Skin epidermis (tissue), 12 donors: Measurements from ENCODE around the gene TKFC.
A peak's percentile ranks its signal among the peaks of the same experiment; 100 is the strongest.

Source experiments
- H3K27ac ChIP-seq, 21 experiments: fragments of 200-600 bp; sonication (generic) in 11 of 21; one replicate each; pipeline ENCODE4 v1.5.0; 2020; ENCODE audit warnings: mild to moderate bottlenecking in 3 of 21, inconsistent platforms in 2 of 21, moderate library complexity in 2 of 21
- H3K4me3 ChIP-seq, 7 experiments: fragments of 200-600 bp; sonication (generic) in 2 of 7; one replicate each; pipeline ENCODE4 v1.5.0; 2020; ENCODE audit warnings: inconsistent platforms in 2 of 7, mild to moderate bottlenecking in 2 of 7, moderate library complexity in 1 of 7

The TKFC gene, protein sequence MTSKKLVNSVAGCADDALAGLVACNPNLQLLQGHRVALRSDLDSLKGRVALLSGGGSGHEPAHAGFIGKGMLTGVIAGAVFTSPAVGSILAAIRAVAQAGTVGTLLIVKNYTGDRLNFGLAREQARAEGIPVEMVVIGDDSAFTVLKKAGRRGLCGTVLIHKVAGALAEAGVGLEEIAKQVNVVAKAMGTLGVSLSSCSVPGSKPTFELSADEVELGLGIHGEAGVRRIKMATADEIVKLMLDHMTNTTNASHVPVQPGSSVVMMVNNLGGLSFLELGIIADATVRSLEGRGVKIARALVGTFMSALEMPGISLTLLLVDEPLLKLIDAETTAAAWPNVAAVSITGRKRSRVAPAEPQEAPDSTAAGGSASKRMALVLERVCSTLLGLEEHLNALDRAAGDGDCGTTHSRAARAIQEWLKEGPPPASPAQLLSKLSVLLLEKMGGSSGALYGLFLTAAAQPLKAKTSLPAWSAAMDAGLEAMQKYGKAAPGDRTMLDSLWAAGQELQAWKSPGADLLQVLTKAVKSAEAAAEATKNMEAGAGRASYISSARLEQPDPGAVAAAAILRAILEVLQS

DNA sequence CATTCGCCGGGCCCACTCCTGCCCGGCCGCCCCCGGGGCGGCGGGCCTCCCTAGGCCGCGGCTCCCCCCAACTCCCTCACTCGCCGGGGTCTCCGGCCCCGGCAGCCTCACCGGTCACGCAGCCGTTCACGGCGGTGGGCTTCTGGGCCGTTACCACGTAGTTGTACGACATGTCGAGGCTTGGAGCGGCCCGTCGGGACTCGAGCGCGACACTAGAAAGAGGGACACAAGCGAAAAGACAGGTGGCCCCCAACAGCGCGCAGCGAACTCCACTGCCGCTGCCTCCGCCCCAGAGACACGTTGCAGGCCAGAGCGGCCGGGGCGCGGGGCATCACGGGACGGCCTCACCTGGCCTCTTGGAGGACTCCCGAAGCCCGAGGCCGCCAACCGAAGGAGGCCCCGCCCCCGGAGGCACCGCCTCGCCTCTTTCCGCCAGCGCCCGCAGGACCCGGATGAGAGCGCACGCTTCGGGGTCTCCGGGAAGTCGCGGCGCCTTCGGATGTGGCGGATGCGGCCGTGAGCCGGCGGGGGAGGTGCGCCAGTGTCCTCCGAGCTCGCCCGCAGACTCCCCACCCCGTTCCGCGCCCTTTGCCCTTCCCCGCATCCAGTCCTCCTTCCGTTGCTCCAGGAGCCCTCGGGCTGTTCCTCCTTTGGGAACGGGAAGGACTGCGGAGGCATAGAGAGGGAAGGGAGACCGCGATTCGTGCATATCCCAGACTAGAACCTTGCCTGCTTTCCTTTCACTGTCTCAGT lies at the start of gene TKFC, which contains the start of gene DDB1:
Gene TKFC (plus strand): TSS at position 432 of the 753 bp plus-strand sequence. CDS start 1,501 bp downstream, outside the sequence.
Gene DDB1 (minus strand): TSS at position 309 of the 753 bp plus-strand sequence. CDS start 137 bp downstream, at position 172.
- H3K27ac ChIP-seq, result peak within 1 kb of the TSS; percentile 79 to 99 (median 95)

GRCh38 chr11:61283613-61284012 lies 49.4 kb upstream of the TKFC start:
- Histone ChIP-seq H3K27ac (no peak overlapping the region), H3K4me3 (no peak overlapping the region)

More for the DNA sequence above, at the start of gene TKFC, which contains the start of gene DDB1:
- H3K4me3 ChIP-seq, result peak within 1 kb of the TSS; percentile 69 to 96 (median 89)

DNA sequence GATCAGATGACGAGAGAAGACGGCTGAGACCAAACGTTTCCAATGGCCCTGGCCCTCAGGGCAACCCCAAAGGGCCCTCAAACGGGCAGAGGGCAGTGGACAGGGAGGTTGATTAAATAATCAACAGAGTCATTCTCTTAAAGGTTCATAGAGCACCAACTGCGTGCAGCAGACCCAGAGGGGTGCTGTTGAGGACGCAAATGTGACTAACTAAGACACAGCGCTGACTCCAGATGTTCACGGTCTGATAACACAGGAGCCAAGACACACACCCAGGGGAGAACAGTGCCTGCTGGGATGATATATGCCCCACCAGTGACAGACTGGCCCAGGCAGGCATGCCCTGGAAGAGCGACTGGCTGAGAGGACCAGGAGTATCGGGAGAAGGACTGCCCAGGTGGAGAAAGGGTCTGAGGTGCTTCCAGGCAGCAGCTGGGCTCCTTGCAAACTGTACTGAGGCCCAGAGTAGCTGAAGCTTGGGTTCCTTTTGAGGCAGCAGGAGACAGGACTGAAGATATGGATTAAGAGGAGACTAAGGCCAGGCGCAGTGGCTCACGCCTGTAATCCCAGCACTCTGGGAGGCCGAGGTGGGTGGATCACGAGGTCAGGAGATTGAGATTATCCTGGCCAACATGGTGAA lies 45.6 kb upstream of the TKFC start:
- no peak overlapping the region for H3K4me3 ChIP-seq
- no peak overlapping the region for H3K27ac ChIP-seq

- Histone ChIP-seq H3K27ac (no peak overlapping the region), H3K4me3 (no peak overlapping the region)
These were observed 41.9 kb upstream of the TKFC start for GRCh38 chr11:61290905-61291690.

GRCh38 chr11:61292356-61292755 lies 40.7 kb upstream of the TKFC start:
- no peak overlapping the region for H3K27ac ChIP-seq
- H3K4me3 ChIP-seq, result no peak overlapping the region

DNA sequence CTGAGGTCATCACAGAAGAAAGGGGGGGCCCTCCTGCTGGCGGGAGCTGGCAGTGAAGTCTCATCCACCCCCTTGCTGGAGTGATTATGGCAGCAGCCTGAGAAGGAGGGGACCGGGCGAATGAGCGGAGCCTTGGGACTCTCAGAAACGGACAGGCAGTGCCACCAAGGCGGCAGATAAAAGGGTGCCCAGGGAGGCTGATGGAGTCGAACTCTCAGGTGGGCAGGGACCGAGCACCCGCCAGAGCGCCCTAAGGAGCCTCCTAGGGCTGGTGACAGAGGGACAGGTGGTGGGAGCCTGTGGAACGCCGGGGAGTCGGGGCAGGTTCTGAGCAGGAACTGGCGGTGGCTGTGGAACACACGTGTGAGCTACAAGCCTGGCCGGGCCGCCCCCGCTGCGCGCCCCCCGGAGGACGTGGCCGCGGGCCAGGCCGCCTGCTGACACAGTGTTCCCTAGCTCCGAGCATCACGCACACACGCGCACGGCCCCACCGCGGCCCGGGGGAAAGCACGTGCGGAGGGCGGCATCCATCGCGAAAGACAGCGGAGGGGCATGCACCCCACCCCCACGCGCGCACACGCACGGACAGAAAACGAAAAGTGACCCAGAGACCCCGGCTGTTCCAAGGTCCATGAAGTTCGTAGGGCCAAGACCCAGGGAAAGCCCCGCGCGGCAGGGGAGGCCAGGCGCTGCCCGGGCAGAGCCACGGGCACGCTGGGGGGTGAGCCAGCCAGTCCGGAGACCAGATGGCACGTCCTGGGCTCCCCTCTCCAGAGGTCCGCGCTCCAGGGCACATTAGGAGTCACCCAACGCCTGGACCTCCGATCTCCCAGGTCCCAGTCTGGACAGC lies 38.9 kb upstream of the TKFC start:
- peak overlapping the region; percentile 35 to 56 (median 50) for H3K4me3 ChIP-seq
- peak overlapping the region in 16 of 21 experiments; percentile 1 to 85 (median 69) for H3K27ac ChIP-seq

- Histone ChIP-seq H3K4me3 (peak within 1 kb of the TSS; percentile 35 to 56 (median 50)), H3K27ac (peak within 1 kb of the TSS in 18 of 21 experiments; percentile 1 to 85 (median 64))
These were observed 38.1 kb upstream of the TKFC start, which contains the start of gene VWCE for GRCh38 chr11:61294717-61295595. Gene VWCE, minus strand, starts transcription at chr11:61295316. Its CDS starts 279 bp downstream, at chr11:61295037.

DNA sequence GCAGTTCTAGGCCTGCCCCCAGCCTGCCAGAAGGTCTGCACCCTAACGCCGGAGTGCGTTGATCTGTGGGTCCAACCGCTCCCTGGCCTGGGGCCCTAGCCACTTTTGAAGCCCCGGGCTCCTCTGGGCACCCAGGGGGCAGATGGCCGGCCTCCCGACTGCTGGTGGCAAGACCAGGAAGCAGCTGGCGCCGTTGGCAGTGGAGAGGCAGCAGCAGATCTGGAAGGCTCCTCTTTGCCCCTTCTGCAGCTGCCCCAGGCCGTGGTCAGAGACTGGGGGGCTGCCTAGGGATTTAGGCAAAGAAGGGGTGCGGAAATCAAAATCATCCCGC lies 37.5 kb upstream of the TKFC start:
- peak overlapping the region in 10 of 21 experiments; percentile 1 to 85 (median 74) for H3K27ac ChIP-seq
- peak overlapping the region in 6 of 7 experiments; percentile 35 to 56 (median 48) for H3K4me3 ChIP-seq

- Histone ChIP-seq H3K4me3 (no peak overlapping the region), H3K27ac (peak overlapping the region in 5 of 21 experiments; percentile 31 to 82 (median 60))
These were observed 35.7 kb upstream of the TKFC start for GRCh38 chr11:61297341-61297740.

- H3K27ac ChIP-seq, result peak overlapping the region in 6 of 21 experiments; percentile 31 to 82 (median 58)
These were observed 35.3 kb upstream of the TKFC start for GRCh38 chr11:61297746-61298145.

DNA sequence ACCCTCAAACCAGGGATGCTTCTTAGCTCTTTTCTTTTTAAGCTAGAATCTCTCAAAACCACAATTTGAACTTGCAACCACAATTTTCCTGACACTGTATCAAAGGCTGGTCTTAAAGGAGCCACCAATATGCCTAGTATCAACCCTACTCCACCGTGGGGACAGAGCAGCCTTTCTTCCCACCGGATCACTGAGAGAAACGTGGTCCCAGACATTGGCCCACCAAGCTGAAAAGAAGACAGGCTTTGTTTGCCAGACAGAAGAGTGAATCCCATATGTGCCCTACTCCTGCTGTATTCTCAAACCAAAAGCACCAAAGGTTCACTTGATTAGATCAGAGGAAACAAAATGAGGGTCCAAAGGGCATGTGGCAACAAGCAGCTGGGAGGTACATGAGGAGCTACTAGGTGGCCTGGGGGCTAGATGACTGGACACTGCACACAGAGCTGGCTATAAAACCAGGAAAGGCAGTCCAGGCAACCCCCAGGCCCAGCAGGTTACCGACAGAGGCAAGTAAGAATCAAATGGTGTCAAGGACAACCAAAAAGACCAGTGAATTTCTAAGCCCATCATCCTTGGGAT lies 34.3 kb upstream of the TKFC start:
- Histone ChIP-seq H3K4me3 (no peak overlapping the region), H3K27ac (peak overlapping the region in 11 of 21 experiments; percentile 6 to 82 (median 37))

More at GRCh38 chr11:61297746-61298145, 35.3 kb upstream of the TKFC start:
- H3K4me3 ChIP-seq, result no peak overlapping the region

DNA sequence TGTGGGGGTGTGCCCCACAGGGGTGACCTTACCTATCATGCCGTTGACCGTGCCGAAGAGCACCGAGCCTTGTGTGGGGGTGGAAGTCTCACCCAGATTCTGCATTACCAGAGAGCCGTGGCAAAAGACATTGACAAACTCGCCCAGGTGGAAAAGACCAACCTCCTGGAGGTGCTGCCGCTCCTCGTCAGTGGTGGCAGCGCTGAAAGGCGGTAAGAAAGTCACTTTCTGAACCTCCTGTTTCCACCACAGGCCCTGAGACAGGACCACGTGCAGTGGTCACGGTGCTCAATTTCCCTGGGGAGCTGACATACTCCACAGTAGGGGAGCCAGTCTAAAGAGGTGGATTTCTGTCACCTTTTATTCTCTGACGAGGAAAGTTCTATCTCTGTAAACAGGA lies 30.5 kb upstream of the TKFC start:
- no peak overlapping the region for H3K27ac ChIP-seq
- H3K4me3 ChIP-seq, result no peak overlapping the region

- no peak overlapping the region for H3K4me3 ChIP-seq
- H3K27ac ChIP-seq, result no peak overlapping the region
These were observed 29.3 kb upstream of the TKFC start for GRCh38 chr11:61303725-61304124.

DNA sequence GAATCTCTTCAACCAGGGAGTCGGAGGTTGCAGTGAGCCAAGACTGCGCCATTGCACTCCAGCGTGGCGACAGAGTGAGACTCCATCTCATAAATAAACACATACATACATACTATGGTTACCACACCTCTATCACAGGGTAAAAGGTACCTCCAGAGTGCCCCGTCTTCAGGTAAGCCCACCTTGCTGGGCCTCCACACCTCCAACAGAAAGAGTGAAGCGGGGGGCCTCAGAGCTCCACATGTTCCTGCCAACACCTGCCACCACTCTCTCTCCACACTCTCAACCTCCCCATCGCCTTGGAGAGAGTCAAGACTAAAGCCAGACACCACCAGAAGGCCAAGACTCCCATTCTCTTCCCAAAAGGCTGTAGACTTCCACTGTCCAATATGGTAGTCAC lies 27.6 kb upstream of the TKFC start:
- Histone ChIP-seq H3K4me3 (no peak overlapping the region), H3K27ac (no peak overlapping the region)

DNA sequence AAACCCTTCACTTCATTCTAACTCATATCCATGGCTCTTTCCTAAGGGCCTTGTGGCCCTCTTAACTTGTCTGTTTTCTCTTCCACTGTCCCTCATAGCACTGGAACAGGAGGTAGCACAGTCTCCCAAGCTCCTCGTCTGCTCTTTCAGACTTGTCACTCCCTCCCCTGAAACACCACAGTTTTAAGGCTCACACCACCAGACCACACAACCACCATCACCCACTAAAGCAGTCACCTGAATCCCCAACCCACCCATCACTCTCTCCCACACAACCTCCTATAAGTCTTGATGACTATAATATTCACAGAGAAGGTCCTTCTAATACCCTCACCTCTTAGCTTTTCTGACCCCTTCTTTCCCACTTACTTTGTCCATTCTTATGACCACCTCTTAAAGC lies 26.8 kb upstream of the TKFC start:
- Histone ChIP-seq H3K4me3 (no peak overlapping the region), H3K27ac (no peak overlapping the region)

- no peak overlapping the region for H3K4me3 ChIP-seq
These were observed 25.7 kb upstream of the TKFC start for GRCh38 chr11:61307354-61307753.

GRCh38 chr11:61309141-61309540 lies 23.9 kb upstream of the TKFC start:
- H3K4me3 ChIP-seq, result no peak overlapping the region
- no peak overlapping the region for H3K27ac ChIP-seq

More at GRCh38 chr11:61307354-61307753, 25.7 kb upstream of the TKFC start:
- no peak overlapping the region for H3K27ac ChIP-seq
